Stimulated activated CD4-positive, alpha-beta T cell treated with anti-CD3 and anti-CD28 coated beads, Interleukin-12 subunit alpha, Interleukin-12 subunit beta, amount 100 ng/mL, for 4 hours (primary cell): ENCODE data around the gene ATP8B3.

Source experiments
- DNase-seq: peaks from one replicate; pipeline ENCODE4 v3.0.0-alpha.2; 2020

The ATP8B3 gene

GRCh38 chr19:1830978-1831377 lies 18.9 kb upstream of the ATP8B3 start:
- DNase-seq, result no peak

- DNase-seq, result no peak
Observed at GRCh38 chr19:1830568-1830967, 18.5 kb upstream of the ATP8B3 start.

DNA sequence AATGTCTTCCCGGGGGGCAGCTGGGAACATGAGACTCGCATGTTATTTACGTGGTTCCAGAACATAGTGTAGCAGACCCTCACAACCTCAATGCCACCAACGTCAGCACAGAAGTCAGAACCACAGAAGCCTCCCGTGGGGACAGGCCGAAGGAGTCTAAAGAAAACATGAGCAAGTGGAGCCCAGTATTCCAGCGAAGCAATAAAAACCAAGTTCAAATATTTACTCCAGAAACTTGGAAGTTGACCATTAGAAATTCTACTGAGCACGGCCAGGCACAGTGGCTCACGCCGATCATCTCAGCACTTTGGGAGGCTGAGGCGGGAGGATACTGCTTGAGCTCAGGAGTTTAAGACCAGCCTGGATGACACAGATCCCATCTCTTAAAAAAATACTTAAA lies 17.9 kb upstream of the ATP8B3 start:
- no peak for DNase-seq

GRCh38 chr19:1828279-1829238 lies 16.5 kb upstream of the ATP8B3 start:
- DNase-seq, result no peak

GRCh38 chr19:1827566-1828278 lies 15.6 kb upstream of the ATP8B3 start:
- no peak for DNase-seq

DNA sequence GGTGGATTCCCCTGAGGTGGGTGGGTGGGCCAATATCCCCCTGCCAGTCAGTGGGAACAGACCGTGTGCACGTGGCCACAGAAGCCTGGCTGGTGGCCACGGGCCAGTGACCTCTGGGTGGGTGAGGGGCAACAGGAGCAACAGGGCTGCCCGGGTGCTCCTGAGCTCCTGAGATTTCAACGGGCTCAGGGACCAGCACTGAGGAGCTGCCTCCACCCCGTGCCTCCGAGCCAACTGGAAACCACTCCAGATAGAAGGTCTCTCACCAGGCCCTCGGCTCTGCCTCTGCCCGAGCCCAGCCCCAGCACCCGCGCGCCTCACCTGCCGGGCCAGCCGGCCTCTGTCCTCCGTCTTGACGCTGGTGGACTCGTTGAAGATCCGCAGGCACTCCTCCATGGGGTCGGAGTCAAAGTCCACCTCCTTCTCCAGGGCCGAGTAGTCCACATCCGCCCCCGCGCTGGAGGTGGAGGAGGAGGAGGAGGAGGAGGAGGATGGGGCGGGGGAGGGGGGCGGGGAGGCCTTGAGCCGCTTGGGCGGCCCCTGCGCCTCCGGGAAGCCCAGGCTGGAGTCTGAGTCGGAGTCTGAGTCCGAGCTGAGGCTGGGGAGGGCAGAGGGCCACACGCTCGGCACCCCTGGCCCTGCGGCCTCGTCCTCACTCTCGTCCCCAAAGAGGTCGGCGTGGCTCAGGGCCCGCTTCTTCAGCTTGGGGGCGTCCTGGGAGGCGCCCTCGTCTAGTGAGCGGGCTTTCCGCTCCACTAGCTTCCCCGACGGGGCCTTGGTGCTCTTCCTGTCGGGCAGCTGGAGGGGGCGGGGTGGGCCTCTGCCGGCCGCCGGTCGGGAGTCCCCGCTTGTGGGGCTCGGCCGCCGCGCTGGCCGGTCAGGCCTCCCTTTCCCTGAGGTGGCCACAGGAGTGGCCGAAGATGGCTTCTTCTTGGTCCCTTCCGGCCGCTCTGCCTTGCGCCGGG lies 14.8 kb upstream of the ATP8B3 start:
- no peak for DNase-seq

DNA sequence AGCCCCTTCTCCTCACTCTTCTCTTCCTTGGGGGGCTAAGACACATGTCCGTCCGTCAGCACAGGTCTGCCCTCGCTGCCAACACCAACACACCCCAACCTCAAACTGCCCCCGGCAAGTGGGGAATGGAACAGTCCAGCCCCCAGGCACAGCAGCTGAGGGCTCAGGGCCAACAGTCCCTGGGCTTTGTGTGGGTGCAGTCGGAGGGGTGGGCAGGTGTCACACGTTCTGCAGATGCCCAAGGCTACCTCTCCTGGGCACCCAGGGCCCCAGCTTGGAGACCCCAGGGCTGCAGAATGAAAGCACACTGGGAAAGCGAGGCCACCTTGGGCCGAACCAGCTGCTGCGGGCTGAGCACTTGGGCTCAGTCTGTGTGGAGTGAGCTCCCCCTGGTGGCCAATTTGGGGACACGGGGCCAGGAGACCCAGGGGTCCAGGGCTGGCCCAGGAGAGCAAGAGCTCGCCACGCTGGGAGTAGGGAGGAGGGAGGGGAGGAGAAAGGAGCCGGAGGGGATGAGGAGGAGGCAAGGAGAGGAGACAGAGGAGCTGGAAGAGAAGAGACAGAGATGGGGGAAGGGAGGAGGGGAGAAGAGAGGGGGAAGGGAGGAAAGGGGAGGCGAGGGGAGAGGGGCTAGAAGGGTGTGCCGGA lies 14.0 kb upstream of the ATP8B3 start:
- DNase-seq, result peak; percentile 74

GRCh38 chr19:1824252-1824622 lies 12.2 kb upstream of the ATP8B3 start:
- no peak for DNase-seq

DNA sequence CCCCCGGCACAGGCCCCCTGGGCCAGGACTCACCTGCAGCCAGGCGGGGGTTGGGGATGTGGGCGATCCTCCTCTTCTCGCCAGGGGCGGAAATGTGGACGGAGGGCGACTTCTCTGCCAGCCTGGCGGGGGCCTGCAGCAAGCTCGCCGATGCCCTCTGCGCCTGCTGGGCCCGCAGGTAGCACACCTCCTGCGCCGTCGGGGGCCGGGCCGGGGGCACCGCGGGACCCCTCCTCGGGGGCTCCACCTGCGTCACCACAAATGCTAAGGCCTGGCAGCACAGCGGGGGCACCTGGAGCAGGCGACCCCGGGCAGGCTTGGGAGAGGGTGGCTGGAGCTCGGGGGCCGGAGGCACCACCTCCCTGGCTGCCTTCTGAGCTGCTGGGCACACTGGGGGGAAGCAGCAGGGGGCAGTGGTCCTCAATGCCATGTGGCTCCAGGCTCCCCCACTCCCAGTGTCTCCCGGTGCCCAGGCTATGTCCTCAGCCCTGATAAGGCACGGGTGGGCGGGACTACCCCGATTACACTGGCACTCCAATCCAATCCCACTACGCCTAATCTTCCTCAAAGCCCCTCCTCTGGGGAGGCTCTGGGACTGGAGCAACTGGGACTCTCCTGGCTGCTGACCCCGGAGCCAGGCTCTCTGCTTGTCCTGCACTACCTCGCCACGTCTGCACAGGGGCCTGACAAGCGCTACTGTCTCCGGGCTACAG lies 11.6 kb upstream of the ATP8B3 start:
- DNase-seq, result no peak

DNA sequence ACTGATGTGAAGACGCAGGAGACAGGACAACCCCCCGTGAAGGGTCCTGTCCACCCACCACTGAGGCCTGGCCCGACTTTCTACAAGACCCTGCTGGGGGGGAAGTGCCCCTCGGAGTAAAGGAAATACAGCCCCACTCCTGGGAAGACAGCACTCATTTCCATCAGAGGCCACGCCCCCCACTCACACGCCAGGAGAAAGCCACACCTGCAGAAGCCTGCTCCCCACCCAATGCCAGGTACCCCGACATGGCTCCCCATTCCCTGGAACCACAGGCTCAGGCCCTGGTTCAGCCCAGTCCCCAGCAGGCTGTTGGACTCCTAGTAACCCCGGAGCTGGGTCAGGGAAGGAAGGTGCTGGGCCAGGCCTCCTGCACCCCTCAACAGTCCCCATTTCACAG lies 10.9 kb upstream of the ATP8B3 start:
- DNase-seq, result no peak

- DNase-seq, result no peak
Observed at GRCh38 chr19:1822210-1822609, 10.1 kb upstream of the ATP8B3 start.

DNA sequence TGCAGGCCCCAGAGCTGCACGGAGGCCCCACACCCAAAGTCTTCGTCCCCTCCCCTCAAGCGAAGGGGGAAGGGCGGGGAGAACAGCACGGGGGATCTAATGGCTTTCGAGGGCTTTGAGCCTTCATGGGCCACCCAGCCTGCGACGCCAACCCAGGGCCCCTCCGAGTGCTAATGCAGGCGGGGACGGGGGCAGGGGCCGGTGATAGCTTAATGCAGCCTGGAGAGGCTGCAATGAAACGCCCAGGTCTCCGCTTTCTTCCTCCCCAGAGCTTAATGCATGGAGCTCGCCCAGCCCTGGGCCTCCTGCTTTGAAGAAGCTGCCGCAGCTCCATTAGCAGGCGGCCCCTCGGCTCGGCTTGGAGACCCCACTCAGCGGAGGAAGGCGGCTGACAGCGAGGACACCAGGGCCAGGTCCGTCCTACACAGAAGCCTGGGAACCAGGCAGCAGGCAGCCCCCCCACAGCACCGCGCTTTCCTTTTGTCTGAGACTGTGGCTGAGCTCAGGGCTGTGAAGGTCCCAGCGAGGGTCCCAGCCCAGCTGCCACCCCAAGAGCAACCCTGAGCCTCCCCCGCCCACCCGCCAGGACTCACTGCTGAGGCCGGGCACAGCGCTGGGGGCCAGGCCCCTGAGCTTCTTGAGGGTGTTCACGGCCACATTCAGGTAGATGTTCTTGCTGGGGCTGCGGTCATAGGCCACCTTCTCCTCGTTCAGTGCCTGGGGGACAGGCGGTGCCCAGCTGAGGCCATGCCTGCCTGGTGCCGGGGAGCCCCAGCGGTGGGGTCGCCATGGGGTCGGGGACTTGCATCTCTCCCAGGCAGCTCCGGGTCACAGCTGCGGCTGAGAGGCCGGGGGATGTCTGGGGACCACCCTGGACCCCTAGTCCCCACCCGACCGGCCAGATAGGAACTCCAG lies 7.5 kb upstream of the ATP8B3 start:
- DNase-seq, result no peak

DNA sequence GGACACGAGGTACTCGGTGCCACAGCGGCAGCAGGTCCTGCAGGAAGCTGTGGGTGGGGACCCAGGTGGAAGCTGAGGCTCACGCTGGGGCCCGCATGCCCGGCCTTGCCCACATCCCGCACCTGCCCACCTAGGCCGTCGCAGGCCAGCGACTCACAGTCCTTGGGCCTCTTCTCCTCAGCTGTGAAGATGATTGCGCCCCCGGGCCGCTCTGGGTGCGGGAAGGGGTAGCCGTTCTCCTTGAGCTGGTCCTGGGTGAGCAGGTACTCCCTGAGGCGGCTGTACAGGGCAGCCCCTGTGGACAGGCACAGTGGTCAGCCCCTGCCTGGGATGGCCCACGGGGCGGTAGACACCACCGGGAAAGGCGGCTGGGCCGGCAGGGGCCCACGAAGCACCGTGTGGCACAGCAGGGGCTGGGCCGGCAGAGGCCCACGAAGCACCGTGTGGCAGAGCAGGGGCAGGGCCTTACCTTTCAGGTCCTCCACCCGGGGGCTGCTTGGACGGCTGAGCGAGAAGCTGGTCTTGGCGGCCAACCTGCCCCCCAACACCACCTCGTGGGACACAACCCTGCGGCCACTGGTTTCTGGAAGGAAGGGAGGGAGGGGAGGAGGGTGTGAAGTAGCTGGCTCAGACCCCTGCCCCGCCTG lies 6.6 kb upstream of the ATP8B3 start:
- no peak for DNase-seq

DNA sequence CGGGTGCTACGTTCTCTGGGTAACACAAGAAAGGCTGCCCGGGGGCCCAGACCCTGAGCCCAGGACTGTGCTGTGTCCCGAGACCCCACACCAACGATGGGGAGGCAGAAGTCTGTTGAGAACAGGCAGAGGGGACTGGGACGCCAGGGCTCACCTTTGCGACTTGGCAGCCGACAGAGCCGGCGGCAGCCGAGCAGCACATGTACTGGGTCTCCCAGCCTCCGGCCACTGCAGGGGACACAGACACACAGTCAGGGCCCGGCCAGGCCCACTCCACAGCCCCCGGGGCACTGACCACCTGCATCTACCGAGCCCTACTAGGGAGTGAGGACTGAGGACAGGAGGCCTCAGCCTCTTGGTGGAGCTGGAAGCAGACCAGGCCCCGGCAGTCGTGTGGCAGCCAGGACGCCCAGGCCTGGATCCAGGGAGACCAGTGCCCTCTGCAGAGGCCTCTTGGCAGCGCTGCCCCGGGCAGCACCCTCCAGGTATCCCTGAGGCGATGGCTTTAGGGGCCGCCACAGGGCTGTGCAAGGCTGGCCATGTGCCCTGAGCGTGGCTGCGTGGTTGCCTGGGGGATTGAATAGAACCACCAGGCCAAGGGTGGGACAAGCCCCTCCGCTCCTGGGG lies 5.6 kb upstream of the ATP8B3 start:
- no peak for DNase-seq

DNA sequence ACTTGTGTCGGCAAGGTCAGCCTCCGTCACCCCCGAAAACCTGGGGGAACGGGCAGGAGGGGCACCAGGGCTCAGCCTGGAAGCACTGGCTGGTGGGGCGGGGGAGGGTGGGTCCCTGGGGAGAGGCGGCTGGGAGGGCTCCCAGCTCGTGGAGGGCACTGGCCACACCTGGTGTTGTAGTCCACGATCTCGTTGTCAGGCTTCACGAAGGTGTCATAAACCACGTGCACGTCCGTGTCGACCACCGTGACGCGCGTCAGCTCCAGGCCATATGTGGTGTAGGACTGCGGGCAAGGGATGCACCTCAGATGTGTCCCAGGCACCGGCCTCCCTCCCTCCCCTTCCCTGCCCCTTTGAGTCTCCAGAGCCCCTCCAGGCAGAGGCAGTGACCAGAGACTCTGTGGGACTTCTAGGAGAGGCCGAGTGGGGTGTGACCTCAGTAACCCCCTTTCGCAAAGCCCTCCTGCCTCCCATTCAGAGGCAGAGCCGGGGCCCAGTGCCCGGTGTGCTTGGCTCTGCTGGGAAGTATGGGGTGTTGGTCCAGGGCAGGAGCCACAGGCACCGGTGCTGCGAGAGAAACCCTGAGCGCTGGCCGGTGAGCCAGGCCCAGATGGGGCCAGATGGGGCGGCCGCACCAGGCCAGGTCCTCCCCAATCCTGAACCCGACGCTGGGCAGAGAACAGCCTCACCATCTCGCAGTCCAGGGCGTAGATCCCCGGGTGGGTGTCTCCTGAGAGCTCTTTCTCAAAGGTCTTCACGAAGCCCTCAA lies 4.6 kb upstream of the ATP8B3 start:
- no peak for DNase-seq

GRCh38 chr19:1815605-1816529 lies 3.8 kb upstream of the ATP8B3 start:
- DNase-seq, result no peak

- DNase-seq, result no peak
Observed at GRCh38 chr19:1814833-1815604, 2.9 kb upstream of the ATP8B3 start.
